Endometrium (tissue), 2 donors: ENCODE data around the gene SETMAR.
A peak's percentile ranks its signal among the peaks of the same experiment; 100 is the strongest.

Experiments used
- FAIRE-seq: peaks from 2 replicates; lab custom pipeline; 2012; peaks lifted over from hg19 to GRCh38; lab: Jason Lieb, UNC
- donor health status: control.
- donor health status: control.

SETMAR gene

GRCh38 chr3:4351164-4351855 is 48.1 kb downstream of the SETMAR start:
- FAIRE-seq = no peak

- no peak for FAIRE-seq
These were observed 48.7 kb downstream of the SETMAR start for GRCh38 chr3:4351872-4352271.

- no peak for FAIRE-seq
These were observed 52.4 kb downstream of the SETMAR start for GRCh38 chr3:4355401-4356219.

GRCh38 chr3:4356220-4356540 is 53.0 kb downstream of the SETMAR start:
- FAIRE-seq = no peak

GRCh38 chr3:4356546-4357410 is 53.6 kb downstream of the SETMAR start:
- FAIRE-seq = no peak

GRCh38 chr3:4358273-4358672 is 55.1 kb downstream of the SETMAR start:
- FAIRE-seq = no peak

- FAIRE-seq = peak; percentile 72
These were observed 56.8 kb downstream of the SETMAR start for GRCh38 chr3:4359805-4360502.

- no peak for FAIRE-seq
These were observed 57.6 kb downstream of the SETMAR start for GRCh38 chr3:4360817-4361216.

GRCh38 chr3:4362523-4362922 is 59.4 kb downstream of the SETMAR start:
- no peak for FAIRE-seq
